H1 (cell line): ENCODE data around the gene ZMYND10. TPM values are rescaled to one million over a fixed set of nuclear protein-coding genes. Genes with fewer than 3 reads are reported as not detected.

Experiments used
- CTCF ChIA-PET: fragments of 300-600 bp; sonication (Branson Sonifier 250); formaldehyde crosslinking; loops from one replicate; lab custom pipeline; 2021; ENCODE audit not compliant: partially characterized antibody; lab: Charles Lee
- POLR2A ChIA-PET: fragments of 300-600 bp; sonication (Branson Sonifier 250); formaldehyde crosslinking; loops from one replicate; lab custom pipeline; 2021; ENCODE audit warnings: inconsistent platforms; ENCODE audit not compliant: partially characterized antibody; lab: Charles Lee
- DNase-seq, 2 experiments: peaks; one replicate each; pipeline versions ENCODE4 v3.0.0 to v3.0.0-alpha.2; 2010 to 2022; ENCODE audit warnings: low spot score in 2 of 2, low read depth in 1 of 2, mixed read lengths in 1 of 2
- FAIRE-seq: peaks from 2 replicates; lab custom pipeline; 2011; peaks lifted over from hg19 to GRCh38; lab: Jason Lieb, UNC
- H2AFZ ChIP-seq: 2 replicates; pipeline ENCODE4 v1.8.1; 2012; ENCODE audit warnings: low read length, inconsistent platforms
- H2AK5ac ChIP-seq: 2 replicates; pipeline ENCODE4 v1.6.1; 2013; ENCODE audit warnings: low read depth, low read length
- H2BK120ac ChIP-seq: replicated peaks from 2 replicates; pipeline ENCODE3; 2013; ENCODE audit warnings: low read depth, low read length, inconsistent platforms
- H2BK12ac ChIP-seq: 2 replicates; pipeline ENCODE4 v1.6.1; 2013; ENCODE audit warnings: low read depth, low read length
- H2BK15ac ChIP-seq: 2 replicates; pipeline ENCODE4 v1.6.1; 2013; ENCODE audit warnings: low read length
- H2BK20ac ChIP-seq: 2 replicates; pipeline ENCODE4 v1.6.1; 2013; ENCODE audit warnings: low read length
- H2BK5ac ChIP-seq: 2 replicates; pipeline ENCODE4 v1.6.1; 2013; ENCODE audit warnings: low read depth, low read length
- H3K14ac ChIP-seq: 2 replicates; pipeline ENCODE4 v1.6.1; 2013; ENCODE audit warnings: inconsistent platforms; ENCODE audit not compliant: insufficient read length
- H3K18ac ChIP-seq: 2 replicates; pipeline ENCODE4 v1.6.1; 2013; ENCODE audit warnings: low read length; ENCODE audit errors: extremely low read depth
- H3K23ac ChIP-seq: 2 replicates; pipeline ENCODE4 v1.6.1; 2013; ENCODE audit warnings: inconsistent platforms; ENCODE audit not compliant: insufficient read length
- H3K23me2 ChIP-seq: 2 replicates; pipeline ENCODE4 v1.6.1; 2013; ENCODE audit warnings: low read depth, low read length
- H3K27ac ChIP-seq: 2 replicates; pipeline ENCODE4 v1.6.1; 2011; ENCODE audit warnings: low read depth, low read length, inconsistent platforms
- H3K27me3 ChIP-seq, 4 experiments: replicated peaks in 1 of 4; 1 replicate in 1 of 4; 2 replicates in 3 of 4; pipeline versions ENCODE4 v1.6.1 to v1.8.1; 2011 to 2013; ENCODE audit warnings: low read length in 3 of 4, mild to moderate bottlenecking in 3 of 4, inconsistent platforms in 2 of 4, mixed read lengths in 2 of 4, moderate library complexity in 1 of 4; ENCODE audit not compliant: control insufficient read depth in 3 of 4, insufficient read depth in 3 of 4; ENCODE audit errors: extremely low read depth in 1 of 4
- H3K36me3 ChIP-seq, 4 experiments: 2 replicates each; pipeline versions ENCODE4 v1.6.1 to v1.8.1; 2011 to 2013; ENCODE audit warnings: mild to moderate bottlenecking in 4 of 4, low read length in 3 of 4, moderate library complexity in 2 of 4, control low read depth in 1 of 4, inconsistent platforms in 1 of 4; ENCODE audit not compliant: insufficient read depth in 4 of 4, control insufficient read depth in 2 of 4
- H3K4ac ChIP-seq: replicated peaks from 2 replicates; pipeline ENCODE3; 2013; ENCODE audit warnings: low read length, low read depth, mixed read lengths, inconsistent platforms; ENCODE audit not compliant: insufficient read length
- H3K4me1 ChIP-seq, 4 experiments: replicated peaks in 1 of 4; 1 replicate in 1 of 4; 2 replicates in 3 of 4; pipeline versions ENCODE4 v1.6.1 to v1.8.1; 2011 to 2013; ENCODE audit warnings: low read length in 3 of 4, inconsistent platforms in 2 of 4, mixed read lengths in 1 of 4; ENCODE audit not compliant: insufficient read depth in 4 of 4, control insufficient read depth in 3 of 4
- H3K4me2 ChIP-seq, 2 experiments: 2 replicates each; pipeline versions ENCODE4 v1.6.1 to v1.8.1; 2011 to 2013; ENCODE audit warnings: low read depth in 2 of 2, low read length in 2 of 2, control low read depth in 1 of 2, inconsistent platforms in 1 of 2, mild to moderate bottlenecking in 1 of 2; ENCODE audit not compliant: insufficient read depth in 1 of 2
- H3K4me3 ChIP-seq, 4 experiments: fragments of 200-600, 300-600 bp in 1 of 4; sonication (generic), shearing (Covaris generic), sonication (Bioruptor Twin) in 1 of 4; 2 replicates each; pipeline versions ENCODE4 v1.5.1 to v1.8.1; 2011 to 2016; ENCODE audit warnings: low read length in 4 of 4, low read depth in 3 of 4, control low read depth in 2 of 4, inconsistent platforms in 2 of 4, mild to moderate bottlenecking in 2 of 4, mixed read lengths in 1 of 4, moderate library complexity in 1 of 4; ENCODE audit not compliant: insufficient read depth in 2 of 4; ENCODE audit errors: extremely low read depth in 1 of 4
- H3K56ac ChIP-seq: replicated peaks from 2 replicates; pipeline ENCODE3; 2013; ENCODE audit warnings: low read depth, mild to moderate bottlenecking, mixed read lengths, low read length, inconsistent platforms; ENCODE audit not compliant: insufficient read length
- H3K79me1 ChIP-seq: 2 replicates; pipeline ENCODE4 v1.6.1; 2013; ENCODE audit warnings: low read depth, low read length, control low read depth
- H3K79me2 ChIP-seq, 2 experiments: 2 replicates each; pipeline versions ENCODE4 v1.6.1 to v1.8.1; 2012 to 2013; ENCODE audit warnings: low read length in 2 of 2, mild to moderate bottlenecking in 2 of 2, inconsistent platforms in 1 of 2; ENCODE audit not compliant: insufficient read depth in 2 of 2, control insufficient read depth in 1 of 2
- H3K9ac ChIP-seq, 4 experiments: replicated peaks in 1 of 4; 1 replicate in 1 of 4; 2 replicates in 3 of 4; pipeline versions ENCODE4 v1.6.1 to v1.8.1; 2011 to 2013; ENCODE audit warnings: low read depth in 3 of 4, low read length in 3 of 4, control low read depth in 2 of 4, mild to moderate bottlenecking in 2 of 4, moderate library complexity in 2 of 4, inconsistent platforms in 1 of 4; ENCODE audit errors: extremely low read depth in 1 of 4
- H3K9me3 ChIP-seq, 2 experiments: 2 replicates each; pipeline versions ENCODE4 v1.6.1 to v1.8.1; 2012 to 2013; ENCODE audit warnings: mild to moderate bottlenecking in 2 of 2, moderate library complexity in 2 of 2, control low read depth in 1 of 2, inconsistent platforms in 1 of 2, low read depth in 1 of 2, low read length in 1 of 2, mixed read lengths in 1 of 2; ENCODE audit not compliant: insufficient read depth in 2 of 2
- H4K20me1 ChIP-seq, 2 experiments: replicated peaks in 1 of 2; 2 replicates each; pipeline versions ENCODE3 to v1.8.1; 2011 to 2013; ENCODE audit warnings: inconsistent platforms in 2 of 2, low read length in 2 of 2, mild to moderate bottlenecking in 1 of 2; ENCODE audit not compliant: insufficient read depth in 2 of 2, control insufficient read depth in 1 of 2
- H4K5ac ChIP-seq: 2 replicates; pipeline ENCODE4 v1.6.1; 2013; ENCODE audit warnings: low read length, low read depth, mixed read lengths, inconsistent platforms; ENCODE audit not compliant: insufficient read length
- H4K8ac ChIP-seq: 2 replicates; pipeline ENCODE4 v1.8.0; 2013; ENCODE audit warnings: mild to moderate bottlenecking, moderate library complexity, low read length, inconsistent platforms; ENCODE audit not compliant: insufficient read depth; ENCODE audit errors: extremely low read depth
- H4K91ac ChIP-seq: replicated peaks from 2 replicates; pipeline ENCODE3; 2013; ENCODE audit warnings: low read length, mixed read lengths, inconsistent platforms; ENCODE audit not compliant: insufficient read length
- BCL11A ChIP-seq, 2 experiments: IDR thresholded peaks; one replicate each; pipeline ENCODE4 v1.6.1; 2011; ENCODE audit warnings: low read depth in 2 of 2, low read length in 2 of 2, mild to moderate bottlenecking in 2 of 2
- CREB1 ChIP-seq: IDR thresholded peaks from 2 replicates; pipeline ENCODE4 v1.6.1; 2012; ENCODE audit warnings: inconsistent platforms
- FOSL1 ChIP-seq: IDR thresholded peaks from 2 replicates; pipeline ENCODE4 v1.6.1; 2011; ENCODE audit warnings: mild to moderate bottlenecking, low read depth, low read length, moderate library complexity; ENCODE audit not compliant: insufficient read depth
- HDAC6 ChIP-seq: IDR thresholded peaks from one replicate; pipeline ENCODE4 v1.7.1; 2012; ENCODE audit warnings: low read depth, mild to moderate bottlenecking, inconsistent platforms, low read length, moderate library complexity
- RAD21 ChIP-seq, 2 experiments: IDR thresholded peaks in 1 of 2; conservative IDR thresholded peaks in 1 of 2; 2 replicates each; pipeline ENCODE4 v1.6.1; 2011; ENCODE audit warnings: low read depth in 2 of 2, low read length in 2 of 2, improper control_type of control experiment in 1 of 2, inconsistent platforms in 1 of 2, mild to moderate bottlenecking in 1 of 2, moderate library complexity in 1 of 2
- RBBP5 ChIP-seq: IDR thresholded peaks from 2 replicates; pipeline ENCODE4 v1.7.1; 2012; ENCODE audit warnings: low read depth, mild to moderate bottlenecking, inconsistent platforms, low read length, moderate library complexity, borderline replicate concordance
- TEAD4 ChIP-seq: IDR thresholded peaks from 2 replicates; pipeline ENCODE4 v1.6.1; 2012; ENCODE audit warnings: low read depth, low read length, inconsistent platforms, mixed read lengths
- WGBS, 2 experiments: shearing (Covaris generic) in 1 of 2; methylation state at CpG; one replicate each; pipeline versions ENCODE4 v1.1.6 to v1.1.7; 2013 to 2015; ENCODE audit warnings: low lambda C conversion rate in 2 of 2, mixed read lengths in 2 of 2, inconsistent platforms in 1 of 2, low coverage in 1 of 2, missing lambda C conversion rate in 1 of 2; ENCODE audit not compliant: insufficient replicate concordance in 2 of 2, insufficient coverage in 1 of 2, insufficient read length in 1 of 2; ENCODE audit errors: extremely low coverage in 1 of 2, missing lambda C conversion rate in 1 of 2; 5-methylcytosine and 5-hydroxymethylcytosine counted together
- polyA plus RNA-seq, 7 experiments: library from polyadenylated mRNA; depleted of rRNA in 3 of 7; stranded (reverse) in 5 of 7; unstranded in 2 of 7; fragments of >200 nt in 5 of 7; fragments of 200-250 nt in 2 of 7; gene quantifications; 1 replicate in 5 of 7; 2 replicates in 1 of 7; 4 replicates in 1 of 7; pipeline versions ENCODE4 v1.2.1 to v1.2.3, GENCODE V29; 2011 to 2013; ENCODE audit warnings: missing spikeins in 2 of 7, mixed read lengths in 2 of 7
- total RNA-seq: library from RNA; stranded (reverse); fragmentation: NEBNext Ultra II Directional; extraction: Animal tissue kit (Norgen Biotek cat#: 25700); gene quantifications from 2 replicates; pipeline ENCODE4 v1.2.1, GENCODE V29; 2021
- TF ChIP-seq, protein P1 (sequence below): IDR thresholded peaks from 2 replicates; pipeline ENCODE4 v1.6.1; 2012; ENCODE audit warnings: low read length, inconsistent platforms

Gene ZMYND10
- total and polyA plus RNA-seq, 2 of the 8 experiments (the other 6 are each of a cell fraction or from before 2014, with no cell fraction given), result 0.56 to 0.79 TPM

DNA sequence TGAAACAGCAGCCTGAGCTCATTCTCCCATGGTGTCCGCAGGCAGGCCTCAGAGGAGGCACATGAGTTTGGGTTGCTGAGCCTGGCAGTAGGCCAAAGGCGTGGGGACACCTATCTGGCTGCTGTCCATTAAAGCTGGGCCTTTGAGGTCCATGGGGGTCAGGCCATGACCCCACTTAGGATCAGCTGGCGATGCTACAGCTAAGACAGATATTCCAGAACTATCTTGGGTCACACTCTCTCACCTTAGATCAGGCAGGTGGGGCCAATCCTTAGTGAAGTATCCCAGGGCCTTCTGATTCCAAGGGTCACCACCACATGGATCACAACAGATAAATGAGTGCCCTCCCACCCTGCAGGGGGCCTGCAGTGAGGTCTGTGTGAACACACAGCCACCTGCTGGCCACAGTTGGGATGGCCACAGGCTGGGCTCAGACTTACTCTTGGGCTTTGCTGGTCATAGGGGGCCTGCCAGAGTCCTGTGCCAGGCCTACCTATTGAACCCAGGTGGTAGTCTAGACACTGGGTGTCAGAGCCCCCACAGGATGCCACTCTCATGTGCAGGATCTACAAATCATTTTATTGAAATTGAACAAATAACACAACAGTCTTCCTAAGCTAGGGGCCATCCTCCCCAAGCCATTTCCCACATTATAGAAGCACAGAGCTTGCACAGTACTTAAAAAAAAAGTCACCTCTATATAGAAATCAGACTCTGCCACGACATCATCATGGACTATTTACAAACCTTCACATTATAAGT lies 21.0 kb downstream of the ZMYND10 start:
- Histone ChIP-seq H2BK120ac (no peak overlapping the region), H3K79me2 (peaks cover 0 to 24% of the 10 kb centered on the region in 2 experiments; a peak in 2 of 4 replicates), H3K4ac (no peak overlapping the region), H3K27me3 (no peaks in the 10 kb centered on the region), H2BK15ac (peak overlapping the region; percentile 48; the same call in 1 of the 2 replicates), H3K23me2 (peaks cover 28% of the 10 kb centered on the region), H2BK20ac (no peak overlapping the region; the same call in 1 of the 2 replicates), H3K4me1 (peaks cover 0 to 37% (median 22%) of the 10 kb centered on the region in 4 experiments; a peak in 6 of 7 replicates), H3K79me1 (peaks cover 16% of the 10 kb centered on the region), H3K23ac (no peak overlapping the region), H3K9ac (no peak overlapping the region), H4K91ac (no peak overlapping the region), H4K8ac (no peak overlapping the region), H2BK5ac (no peak overlapping the region), H3K4me2 (peak overlapping the region in 1 of 2 experiments; percentile 21; a peak in 1 of 4 replicates), H3K14ac (no peak overlapping the region), H3K9me3 (no peaks in the 10 kb centered on the region), H3K36me3 (peaks cover 4 to 13% (median 12%) of the 10 kb centered on the region in 4 experiments; a peak in 5 of 8 replicates), H3K27ac (no peak overlapping the region), H2BK12ac (peak overlapping the region; percentile 44; the same call in 1 of the 2 replicates), H2AK5ac (no peak overlapping the region), H4K5ac (no peak overlapping the region), H3K56ac (no peak overlapping the region), H3K4me3 (no peak overlapping the region), H3K18ac (no peak overlapping the region), H4K20me1 (peaks cover 4 to 12% of the 10 kb centered on the region in 2 experiments), H2AFZ (no peak overlapping the region)
- FAIRE-seq, result peak; percentile 81
- ChIA-PET CTCF (interaction anchor here (0.7 to 7.5 kb wide), 26 partner anchors 9 to 184 kb away, joined by 3 to 75 read pairs (median 4); partner anchors contain the start of genes HYAL1, IFRD2 and LSMEM2), POLR2A (interaction anchor here (1.1 to 12.6 kb wide), 8 partner anchors 9 to 49 kb away, joined by 3 to 149 read pairs (median 7); partner anchors contain the start of genes HYAL1, HYAL3, IFRD2 and NAA80)
- peak in 1 of 2 experiments; percentile 96 for DNase-seq
- WGBS, 2 experiments, result 57% methylated on average over 4 of the region's 4 CpGs; no CpG with 5 or more reads in 1 of the 2 experiments
- TF ChIP-seq FOSL1, result no peak
- TF ChIP-seq BCL11A (IDR thresholded peaks at IDR 0.05; ENCODE audit: low read depth in 2 of 2, low read length in 2 of 2), result no peak
- TF ChIP-seq, protein P1, sequence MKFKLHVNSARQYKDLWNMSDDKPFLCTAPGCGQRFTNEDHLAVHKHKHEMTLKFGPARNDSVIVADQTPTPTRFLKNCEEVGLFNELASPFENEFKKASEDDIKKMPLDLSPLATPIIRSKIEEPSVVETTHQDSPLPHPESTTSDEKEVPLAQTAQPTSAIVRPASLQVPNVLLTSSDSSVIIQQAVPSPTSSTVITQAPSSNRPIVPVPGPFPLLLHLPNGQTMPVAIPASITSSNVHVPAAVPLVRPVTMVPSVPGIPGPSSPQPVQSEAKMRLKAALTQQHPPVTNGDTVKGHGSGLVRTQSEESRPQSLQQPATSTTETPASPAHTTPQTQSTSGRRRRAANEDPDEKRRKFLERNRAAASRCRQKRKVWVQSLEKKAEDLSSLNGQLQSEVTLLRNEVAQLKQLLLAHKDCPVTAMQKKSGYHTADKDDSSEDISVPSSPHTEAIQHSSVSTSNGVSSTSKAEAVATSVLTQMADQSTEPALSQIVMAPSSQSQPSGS, result 0 out of 2 replicates have a peak, but pooled peaks have one; percentile 30
- TF ChIP-seq TEAD4, result no peak
- no peak for TF ChIP-seq HDAC6
- peak; percentile 80 to 88 for TF ChIP-seq RAD21 (IDR thresholded peaks at IDR 0.05 in 1 of 2, conservative IDR thresholded peaks at IDR 0.05 in 1 of 2; ENCODE audit: low read depth in 2 of 2, low read length in 2 of 2)
- TF ChIP-seq CREB1, result 0 out of 2 replicates have a peak, but pooled peaks have one; percentile 33
- no peak for TF ChIP-seq RBBP5
